ENCODE results near the gene TRIP10.
A peak's percentile ranks its signal among the peaks of the same experiment; 100 is the strongest.

Gene TRIP10

DNA sequence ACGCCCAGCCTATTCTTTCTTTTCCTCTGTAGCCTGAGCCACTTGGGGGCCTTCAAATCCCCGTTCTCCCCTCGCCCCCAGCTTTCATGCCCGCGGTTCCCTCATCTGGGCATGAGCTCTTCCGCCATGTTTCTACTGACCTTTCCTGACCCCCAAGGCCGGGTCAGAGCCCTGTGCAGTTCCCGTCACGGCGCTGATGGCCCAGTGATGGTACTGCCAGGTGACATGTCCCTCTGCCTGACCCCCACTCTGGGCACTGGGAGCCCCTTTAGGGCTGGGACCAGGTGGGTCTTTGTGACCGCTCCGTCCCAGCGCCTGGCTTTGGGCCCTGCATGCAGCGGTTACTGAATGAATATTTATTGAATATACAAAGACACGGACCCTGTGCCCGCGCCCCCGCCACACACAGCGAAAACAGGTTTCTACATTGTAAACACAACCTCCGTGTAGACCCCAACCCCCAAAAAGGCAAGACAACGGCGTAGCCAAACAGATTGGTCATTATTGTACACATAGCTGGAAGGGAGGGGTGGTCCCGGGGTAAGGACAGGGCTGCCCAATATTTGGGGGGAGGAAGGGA lies 9.8 kb upstream of the TRIP10 start:
- DNase-seq = no peak

DNA sequence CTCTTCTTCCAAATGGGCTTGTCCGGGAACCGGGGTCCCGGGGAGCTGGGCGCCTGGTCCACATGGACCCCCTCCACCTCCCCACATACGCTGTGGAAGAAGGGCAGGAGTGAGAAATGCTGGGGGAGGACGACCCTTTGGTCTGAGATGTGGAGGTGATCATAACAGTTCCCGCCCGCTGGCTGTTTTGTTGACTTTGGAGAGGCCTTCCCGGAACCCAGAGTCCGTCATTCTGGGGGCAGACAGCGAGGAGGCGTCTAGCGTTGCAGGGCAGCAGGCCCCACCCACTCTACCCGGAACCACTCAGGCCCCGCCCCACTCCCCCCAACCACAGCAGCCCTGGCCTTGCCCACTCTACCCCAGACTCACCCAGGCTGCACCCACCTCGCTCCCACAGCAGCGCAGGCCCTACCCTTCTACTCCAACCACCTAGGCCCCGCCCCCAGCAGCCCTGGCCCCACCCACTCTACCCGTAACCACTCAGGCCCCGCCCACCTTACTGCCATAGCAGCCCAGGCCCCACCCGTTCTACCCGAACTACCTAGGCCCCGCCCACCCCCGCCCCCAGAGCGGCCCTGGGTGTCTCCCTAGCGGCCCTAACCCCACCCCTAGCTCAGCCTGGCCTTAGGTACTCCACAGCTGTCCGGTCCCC lies 9.2 kb upstream of the TRIP10 start:
- DNase-seq = no peak

DNA sequence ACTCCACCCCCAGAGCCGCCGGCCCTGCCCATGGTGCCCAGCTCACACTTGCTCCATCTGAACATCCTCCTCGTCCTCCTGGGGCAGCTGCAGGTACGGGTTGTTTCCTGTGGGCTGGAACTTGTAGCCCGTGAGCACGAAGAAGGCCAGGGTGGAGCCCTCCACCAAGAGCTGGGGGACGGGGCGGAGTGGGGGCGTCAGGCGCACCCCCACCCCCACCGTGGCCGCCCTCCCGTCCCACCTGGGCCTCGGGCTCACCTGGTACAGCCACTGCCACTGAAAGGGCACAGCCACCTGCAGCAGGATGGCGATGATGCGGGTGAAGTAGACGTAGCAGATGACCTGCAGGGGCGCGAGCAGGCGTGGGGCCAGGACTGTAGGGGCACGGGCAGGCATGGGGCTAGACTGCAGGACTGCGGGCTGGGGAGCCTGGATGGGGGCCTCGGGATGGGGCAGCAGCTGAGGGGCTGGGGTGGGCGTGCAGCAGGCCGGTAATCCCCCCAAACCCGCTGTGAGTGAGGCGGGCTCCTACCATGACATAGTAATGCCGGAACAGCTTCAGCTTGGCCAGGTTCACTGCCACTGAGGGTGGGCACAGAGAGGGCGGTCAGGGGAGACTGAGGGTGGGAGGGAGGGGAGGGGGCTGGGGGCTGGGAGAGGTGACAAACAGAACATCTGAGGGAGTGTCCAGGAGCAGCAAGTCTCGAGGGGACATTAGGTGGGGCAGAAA lies 8.4 kb upstream of the TRIP10 start:
- no peak for DNase-seq

DNA sequence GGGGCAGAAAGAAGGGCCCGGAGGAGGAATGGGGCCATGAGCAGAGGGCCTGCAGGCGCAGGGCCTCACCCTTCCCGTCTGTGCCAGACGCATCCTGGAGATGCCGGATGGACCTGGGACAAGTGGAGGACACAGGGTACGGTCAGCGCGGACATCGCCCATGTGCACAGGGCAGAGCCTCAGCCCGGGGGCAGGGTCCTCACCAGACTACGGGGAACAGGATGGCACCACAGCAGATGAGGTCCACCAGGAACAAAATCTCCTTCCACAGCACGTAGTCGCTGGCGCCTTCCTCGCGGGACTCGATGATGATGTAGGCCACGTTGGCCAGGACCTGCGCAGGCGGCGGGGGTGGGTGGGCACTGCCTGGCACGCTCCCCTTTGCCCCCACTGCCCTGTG lies 7.7 kb upstream of the TRIP10 start:
- DNase-seq = no peak

DNA sequence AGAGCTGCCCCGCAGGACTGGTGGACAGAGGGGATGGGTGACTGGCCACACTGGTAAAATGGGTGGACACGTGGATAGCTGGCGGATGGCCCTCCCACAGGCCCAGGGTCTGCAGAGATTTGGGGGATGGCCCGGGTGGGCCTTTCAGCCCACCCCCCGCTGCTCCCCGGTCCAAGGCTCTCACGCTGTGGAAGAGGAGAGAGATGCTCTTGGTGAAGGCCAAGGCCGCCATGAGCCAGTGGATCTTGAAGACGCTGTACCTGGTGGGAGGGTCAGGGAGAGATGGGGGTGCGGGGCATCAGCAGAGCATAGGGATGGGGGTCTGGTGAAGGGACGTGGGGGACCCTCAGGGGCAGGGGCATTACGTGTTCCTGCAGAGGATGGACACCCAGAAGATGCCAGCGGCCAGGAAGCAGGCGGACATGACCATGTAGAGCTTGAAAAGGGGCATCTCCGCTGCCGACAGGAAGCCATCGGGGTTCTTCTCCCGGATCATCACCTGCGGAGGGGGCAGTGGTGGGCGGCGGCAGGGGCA lies 6.6 kb upstream of the TRIP10 start:
- DNase-seq = no peak

DNA sequence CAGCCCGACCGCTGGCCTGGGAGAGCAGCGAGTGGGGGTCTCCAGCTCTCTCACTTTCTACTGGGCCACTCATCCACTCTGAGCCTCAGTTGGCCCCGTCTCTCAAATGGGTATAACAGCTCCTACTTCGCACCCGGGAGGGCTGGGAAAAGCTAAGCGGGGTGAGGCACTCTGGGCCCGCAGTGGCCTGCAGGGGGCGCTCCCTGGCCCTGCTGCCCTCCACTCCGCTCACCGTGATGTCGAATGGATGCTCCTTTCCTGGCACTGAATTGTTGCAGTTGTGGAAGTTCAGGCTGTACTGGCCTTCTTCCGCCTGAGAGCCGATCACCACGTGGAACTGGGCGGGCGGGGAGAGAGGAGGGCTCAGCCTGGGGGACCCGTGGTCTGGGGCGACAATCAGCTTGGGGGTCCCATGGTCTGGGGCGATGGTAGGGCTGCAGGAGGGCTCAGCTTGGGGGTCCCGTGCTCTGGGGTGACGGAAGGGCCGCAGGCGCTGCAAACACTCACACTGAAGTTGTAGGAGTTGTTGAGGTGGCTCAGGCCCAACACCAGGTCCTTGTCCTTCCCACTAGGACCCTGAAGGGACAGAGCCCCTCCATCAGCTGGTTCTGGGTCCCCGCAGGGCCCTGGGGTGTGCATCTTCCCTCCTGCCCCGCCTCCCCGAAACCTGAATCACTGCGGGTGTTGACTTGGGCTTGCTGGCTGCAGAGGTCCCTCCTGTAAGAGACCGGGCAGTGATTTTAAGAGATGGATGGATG lies 6.0 kb upstream of the TRIP10 start:
- DNase-seq = no peak

DNA sequence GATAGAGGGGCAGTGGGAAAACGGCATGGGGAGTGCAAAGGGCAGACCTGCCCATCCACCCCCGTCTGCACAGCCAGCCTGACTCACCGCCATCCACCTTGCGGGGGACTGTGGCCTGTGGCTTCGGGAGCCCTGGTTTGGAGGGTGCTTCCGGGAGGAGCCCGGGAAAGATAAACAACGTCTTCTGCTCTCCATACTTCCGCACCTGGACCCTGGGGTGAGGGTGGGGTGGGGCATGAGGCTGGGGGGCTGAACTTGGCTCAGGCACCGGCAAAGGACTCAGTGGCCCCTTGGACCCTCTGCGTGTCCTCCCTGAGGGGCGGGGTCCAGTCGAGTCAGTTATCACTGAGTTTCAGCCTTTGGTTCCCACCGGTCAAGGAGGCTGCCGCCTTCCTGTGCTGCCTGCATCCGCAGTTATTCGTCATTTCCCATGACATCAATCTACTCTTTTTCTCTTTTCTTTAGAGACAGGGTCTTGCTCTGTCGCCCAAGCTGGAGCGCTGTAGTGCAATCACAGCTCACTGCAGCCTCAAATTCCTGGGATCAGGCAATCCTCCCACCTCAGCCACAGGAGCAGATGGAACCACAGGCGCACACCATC lies 5.3 kb upstream of the TRIP10 start:
- no peak for DNase-seq

DNA sequence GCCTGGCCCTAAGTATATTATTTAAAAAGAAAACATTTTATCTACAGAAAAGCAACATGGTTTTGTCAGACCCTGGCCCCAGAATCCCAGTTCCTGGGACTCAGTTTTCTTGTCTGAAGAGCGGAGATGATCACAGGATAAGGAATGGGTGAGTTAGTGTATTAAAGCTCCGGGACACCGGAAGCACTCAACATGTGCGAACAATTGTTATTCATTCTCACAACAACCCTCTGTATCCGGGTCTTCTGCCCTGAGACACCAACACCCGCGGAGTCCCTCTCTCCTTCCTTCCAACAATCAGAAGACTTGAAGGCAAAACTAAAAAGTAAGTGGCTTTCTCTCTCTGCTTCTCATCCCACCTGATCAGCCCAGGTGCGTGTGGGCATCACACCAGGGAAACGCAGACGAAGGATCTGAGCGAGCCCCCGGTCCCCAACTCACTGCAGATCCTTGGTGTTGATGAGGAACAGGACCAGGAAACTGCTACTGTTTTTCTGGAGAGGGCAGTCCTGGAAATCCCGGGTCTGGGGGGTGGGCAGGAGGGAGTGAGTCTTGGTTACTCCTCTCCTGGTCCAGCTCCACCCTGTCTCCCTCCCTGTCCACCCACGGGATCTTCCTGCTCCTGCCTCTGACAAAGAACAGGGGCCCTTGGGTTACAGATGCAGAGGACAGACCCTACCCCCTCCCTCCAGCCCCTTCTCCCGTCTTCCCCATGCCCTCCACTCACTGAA lies 4.1 kb upstream of the TRIP10 start:
- no peak for DNase-seq

DNA sequence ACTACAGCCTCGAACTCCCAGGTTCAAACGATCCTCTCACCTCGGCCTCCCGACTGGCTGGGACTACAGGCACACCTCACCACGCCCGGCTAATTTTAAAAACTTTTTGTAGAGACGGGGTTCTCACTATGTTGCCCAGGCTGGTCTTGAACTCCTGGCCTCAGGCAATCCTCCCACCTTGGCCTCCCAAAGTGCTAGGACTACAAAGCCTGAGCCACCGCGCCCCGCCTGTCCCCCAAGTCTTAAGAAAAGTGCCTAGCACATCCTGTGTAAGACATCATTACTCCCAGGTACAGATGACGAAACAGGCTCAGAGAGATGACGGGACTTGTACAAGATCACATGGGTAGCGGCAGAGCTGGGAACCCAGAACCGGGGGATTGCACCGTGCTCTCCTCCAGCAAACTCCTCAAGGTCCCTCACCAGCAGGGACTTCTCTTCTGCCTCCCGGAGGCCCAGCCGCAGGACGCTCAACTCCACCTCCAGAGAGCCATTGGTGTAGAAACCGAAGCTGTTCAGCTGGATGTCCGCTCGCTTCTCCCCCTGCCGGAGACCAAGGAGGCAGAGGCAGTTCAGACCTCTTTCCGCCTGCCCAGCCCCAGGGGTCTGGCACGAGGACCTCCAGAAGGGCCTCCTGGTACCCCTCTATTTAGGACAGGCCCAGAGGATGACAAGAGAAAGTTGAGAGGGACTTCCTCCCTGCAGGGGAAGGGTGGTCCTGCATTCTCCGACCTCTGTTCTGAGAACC lies 3.1 kb upstream of the TRIP10 start:
- DNase-seq = peak; percentile 60

DNA sequence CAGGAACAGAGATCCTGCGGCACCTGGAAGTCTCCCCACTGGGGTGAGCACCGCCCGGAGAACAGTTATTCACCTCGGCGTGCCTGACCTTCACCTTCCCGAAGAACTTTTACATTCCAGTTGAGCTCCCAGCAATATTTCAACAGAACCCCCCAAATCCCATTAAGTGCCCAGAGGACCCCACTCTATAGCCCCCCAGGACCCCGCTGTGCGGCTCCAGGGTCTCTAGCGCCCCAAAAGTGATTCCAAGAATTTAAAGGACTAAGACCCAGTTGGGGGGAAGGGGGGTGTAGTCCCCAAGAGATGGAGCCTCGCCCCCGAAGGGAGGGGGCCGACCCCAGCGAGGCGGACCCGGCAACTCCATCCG lies 2.6 kb upstream of the TRIP10 start:
- DNase-seq = no peak

DNA sequence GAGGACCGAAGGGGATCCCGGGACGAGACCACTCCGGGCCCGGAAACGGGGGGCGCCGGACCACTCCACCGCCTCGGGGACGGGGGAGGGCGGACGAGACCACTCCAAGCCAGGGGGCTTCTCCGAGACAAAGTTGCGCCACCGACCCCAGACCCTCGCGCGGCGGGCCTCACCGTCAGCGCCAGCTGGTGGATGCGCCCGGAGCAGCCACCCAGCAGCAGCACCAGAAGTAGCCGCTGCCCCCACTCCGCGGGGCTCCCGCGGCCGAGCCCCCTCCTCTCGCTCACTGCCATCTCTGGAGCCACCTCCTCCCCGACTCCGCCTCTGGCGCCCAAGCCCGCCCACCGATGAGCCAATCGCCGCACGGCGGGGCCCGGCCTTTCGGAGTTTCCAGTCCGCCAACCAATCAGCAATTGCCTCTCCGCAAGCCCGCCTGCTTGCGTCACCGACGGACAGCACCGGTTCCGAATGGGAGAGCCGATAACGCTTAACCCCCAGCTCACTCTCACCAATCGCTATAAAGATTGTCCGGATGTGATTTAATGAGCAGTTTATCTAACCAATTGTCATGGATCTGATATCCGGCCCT lies 2.1 kb upstream of the TRIP10 start, which contains the start of gene GPR108:
TSS of gene GPR108 (minus strand) at position 297 of the 589 bp plus-strand sequence. CDS start at position 293, 4 bp downstream.
- DNase-seq = peak; percentile 98

DNA sequence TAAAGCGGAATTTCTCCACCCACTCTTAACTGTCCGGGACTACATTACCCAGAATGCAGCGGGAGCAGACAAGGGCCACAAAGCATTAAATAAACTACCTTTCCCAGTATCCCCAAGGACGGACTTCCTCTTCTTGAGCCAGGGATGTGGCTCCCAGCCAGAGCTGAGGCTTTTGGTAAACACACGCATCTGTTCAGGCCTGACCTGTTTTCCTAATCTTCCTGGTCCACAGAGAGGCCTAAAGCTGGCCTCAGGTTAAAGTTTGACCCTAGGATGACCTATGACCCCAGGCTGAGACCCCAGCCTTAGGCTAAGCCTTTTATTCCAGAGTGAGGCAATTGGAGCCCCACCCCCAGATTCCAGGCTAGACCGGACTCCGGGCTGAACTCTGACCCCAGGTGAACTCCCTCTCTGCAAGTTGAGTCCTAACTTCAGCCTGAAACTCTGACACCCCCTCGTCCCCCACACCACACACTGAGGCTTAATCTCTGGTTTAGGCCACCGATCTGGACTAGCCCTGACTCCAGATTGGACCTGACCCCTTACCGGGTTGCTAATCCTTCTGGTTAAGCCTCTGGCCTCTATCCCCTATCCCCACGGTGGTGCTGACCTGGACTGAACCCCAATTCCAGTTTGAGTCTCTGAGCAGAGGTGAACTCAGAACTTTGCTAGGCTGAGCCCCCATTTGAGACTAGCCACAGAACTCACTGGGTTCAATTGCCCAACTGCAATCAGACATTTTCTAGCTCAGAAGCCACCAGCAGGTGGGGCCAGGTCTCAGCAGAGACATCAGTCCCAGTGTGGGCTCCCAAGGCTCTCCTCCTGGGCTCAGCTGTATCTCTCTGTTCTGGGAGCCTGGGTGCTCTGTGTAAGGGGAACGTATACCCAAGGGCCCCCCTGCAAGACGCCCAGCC lies 1.4 kb upstream of the TRIP10 start:
- peak; percentile 45 for DNase-seq

DNA sequence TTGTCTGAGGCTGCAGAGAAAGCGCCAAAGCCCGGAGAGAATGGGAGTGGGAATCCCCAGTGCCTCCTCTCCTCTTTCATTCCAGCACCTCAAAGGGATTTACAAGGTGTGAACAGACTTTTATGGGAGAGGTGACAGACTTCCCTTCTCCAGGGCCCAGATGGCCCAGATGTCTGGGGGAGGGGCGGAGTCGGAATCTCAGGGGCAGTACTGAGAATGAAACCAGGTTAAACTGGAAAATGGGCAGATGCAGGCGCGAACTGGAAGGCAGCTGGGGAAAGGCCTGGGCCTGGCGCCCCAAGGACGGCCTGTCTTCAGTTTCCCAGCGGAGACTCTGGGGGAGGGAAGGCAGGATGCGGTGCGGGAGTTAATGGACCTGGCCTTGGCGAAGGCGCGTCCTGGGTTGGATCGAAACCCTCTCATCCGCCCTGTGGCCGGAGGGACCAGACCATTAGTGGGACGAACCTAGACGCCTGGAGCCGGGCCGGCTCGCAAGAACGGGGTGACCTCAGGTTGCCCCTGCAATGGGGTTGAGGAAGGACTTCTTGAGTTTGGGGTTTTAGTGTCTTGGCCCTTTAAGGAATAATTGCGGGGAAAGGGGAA lies 592 bp upstream of the TRIP10 start:
- DNase-seq = no peak

DNA sequence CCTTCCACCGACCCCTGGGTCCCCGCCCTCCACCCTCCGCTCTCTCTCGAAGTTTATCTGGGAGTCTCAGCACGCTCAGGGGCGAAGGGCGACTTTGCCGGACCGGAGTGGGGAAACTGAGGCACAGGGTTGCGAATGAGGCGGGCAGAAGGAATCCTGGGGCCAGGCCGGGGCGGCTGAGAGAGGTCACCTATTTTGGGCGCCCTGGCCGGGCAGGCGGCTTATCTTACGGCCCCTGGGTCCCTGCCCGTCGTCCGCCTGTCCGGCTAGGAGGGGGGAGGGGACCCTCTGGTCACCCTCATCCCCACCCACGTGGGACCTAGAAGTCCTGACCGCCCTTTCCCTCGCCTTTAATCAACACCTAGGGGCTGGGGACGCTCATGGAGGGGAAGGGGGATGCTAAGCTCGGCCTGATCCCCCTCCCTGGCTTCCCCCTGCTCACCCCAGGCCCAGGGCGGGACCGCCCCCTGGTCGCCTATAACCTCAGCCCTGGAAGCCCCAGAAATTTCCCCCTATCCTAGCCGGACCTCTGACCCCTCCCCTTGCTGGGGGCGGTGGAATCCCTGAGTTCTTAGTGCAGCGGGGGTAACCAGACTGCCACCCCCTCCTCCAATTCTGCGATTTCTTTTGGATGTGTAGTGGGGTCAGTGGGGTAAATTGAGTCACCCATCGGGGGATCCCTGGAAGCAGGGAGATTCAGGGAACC lies 556 bp downstream of the TRIP10 start:
- peak; percentile 18 for DNase-seq

DNA sequence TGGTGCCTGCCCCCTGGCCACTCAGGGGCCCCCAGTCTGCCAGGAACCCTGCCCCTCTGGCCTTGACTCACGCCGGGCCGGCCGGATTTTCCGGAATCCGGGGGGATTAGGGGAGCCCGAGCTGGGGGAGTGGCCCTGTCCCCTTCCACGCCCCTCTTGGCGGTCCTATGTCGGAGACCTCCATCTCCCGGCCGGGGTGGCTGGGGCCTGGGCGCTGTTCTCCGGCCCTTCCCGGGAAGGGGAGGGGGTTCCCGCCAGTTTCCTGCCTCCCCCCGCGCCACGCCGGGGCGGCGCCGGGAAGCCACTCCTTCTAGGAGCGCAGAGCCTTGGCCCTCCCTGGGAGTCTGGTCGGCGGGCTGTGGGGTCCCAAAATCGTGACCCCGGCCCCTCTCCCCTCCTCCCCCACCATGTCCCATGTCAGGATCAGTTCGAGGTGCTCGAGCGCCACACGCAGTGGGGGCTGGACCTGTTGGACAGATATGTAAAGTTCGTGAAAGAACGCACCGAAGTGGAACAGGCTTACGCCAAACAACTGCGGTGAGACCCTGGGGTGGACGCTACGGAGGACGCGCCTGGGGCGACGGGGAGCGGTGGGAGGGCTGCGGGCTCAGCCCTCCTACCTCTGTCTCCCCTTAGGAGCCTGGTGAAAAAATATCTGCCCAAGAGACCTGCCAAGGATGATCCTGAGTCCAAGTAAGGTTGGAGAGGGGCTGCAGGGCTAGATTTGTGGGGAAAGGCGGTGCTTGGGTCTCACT lies 1.3 kb downstream of the TRIP10 start:
- peak; percentile 15 for DNase-seq

DNA sequence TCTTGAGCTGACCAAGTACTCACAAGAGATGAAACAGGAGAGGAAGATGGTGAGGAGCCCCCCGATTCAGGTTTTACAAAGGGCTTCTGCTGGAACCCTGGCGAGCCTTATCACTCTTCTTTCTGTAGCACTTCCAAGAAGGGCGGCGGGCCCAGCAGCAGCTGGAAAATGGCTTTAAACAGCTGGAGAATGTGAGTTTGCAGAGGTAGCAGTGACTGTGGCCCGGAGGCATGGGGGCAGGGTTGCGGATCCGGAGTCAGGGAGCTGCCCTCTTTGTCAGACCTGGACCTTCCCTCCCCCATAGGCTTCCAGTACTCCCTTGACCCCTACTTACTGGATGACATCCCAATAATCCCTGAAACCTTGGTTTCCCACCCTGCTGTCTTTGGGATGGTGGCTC lies 3.6 kb downstream of the TRIP10 start:
- no peak for DNase-seq

DNA sequence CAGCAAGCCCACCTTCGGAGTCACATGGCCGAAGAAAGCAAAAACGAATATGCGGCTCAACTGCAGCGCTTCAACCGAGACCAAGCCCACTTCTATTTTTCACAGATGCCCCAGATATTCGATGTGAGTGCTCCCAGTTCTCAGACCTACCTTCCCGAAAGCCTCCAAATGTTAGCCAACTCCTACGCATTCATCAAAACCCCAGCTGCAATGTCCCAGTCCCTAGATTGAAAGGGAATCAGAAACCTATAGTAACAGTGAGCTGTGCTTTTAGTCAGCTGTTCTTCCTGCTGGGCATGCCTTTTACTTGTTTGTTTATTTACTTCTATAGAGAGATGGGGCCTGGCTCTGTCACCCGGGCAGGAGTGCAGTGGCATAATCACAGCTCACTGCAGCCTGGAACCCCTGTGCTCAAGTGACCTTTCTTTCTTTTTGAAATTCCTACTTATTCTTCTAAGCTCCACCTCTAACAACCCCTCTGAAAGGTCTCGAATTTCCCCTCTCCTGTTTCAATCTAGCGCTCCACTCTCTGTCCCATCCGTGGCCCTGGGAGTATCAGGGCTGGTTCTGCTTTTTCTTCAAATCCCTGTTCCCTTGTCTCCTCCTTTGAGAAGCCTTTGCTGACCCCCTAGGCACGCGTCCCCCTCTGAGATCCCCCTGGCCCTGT lies 4.4 kb downstream of the TRIP10 start:
- no peak for DNase-seq
